ENCODE measurements around the gene AKT1. TPM values are rescaled to one million over a fixed set of nuclear protein-coding genes. Genes with fewer than 3 reads are reported as not detected.

The AKT1 gene
- total and polyA plus RNA-seq, 7 donors: 86.2 to 180 (median 116) TPM

- no peaks in the 10 kb centered on the region for H3K36me3 ChIP-seq
- H3K9me3 ChIP-seq: no peaks in the 10 kb centered on the region
- no peak overlapping the region for H3K4me3 ChIP-seq
- no peak for DNase-seq
- peaks cover 0 to 44% (median 42%) of the 10 kb centered on the region in 4 donors for H3K4me1 ChIP-seq
- no peak for TF ChIP-seq POLR2AphosphoS5 (IDR thresholded peaks at IDR 0.05)
- no peak for TF ChIP-seq EP300 (IDR thresholded peaks at IDR 0.05)
- intact Hi-C loops (cut with DNase I): no loop called here
- 76 to 83% methylated on average over 25 of the region's 25 CpGs for WGBS, 2 donors
- H3K27ac ChIP-seq: no peak overlapping the region
- peaks cover 6 to 38% (median 7%) of the 10 kb centered on the region in 3 donors for H3K27me3 ChIP-seq
Measured at GRCh38 chr14:104725772-104726548, 69.6 kb downstream of the AKT1 start.

GRCh38 chr14:104724981-104725771, 70.4 kb downstream of the AKT1 start:
- peak overlapping the region in 2 of 4 donors; percentile 17 to 61 for H3K27ac ChIP-seq
- no peaks in the 10 kb centered on the region for H3K9me3 ChIP-seq
- peaks cover 0 to 44% (median 42%) of the 10 kb centered on the region in 4 donors for H3K4me1 ChIP-seq
- no peak for TF ChIP-seq POLR2AphosphoS5 (IDR thresholded peaks at IDR 0.05)
- TF ChIP-seq EP300 (IDR thresholded peaks at IDR 0.05): no peak
- no peak for TF ChIP-seq CTCF (IDR thresholded peaks at IDR 0.05)
- no peak for TF ChIP-seq POLR2A (IDR thresholded peaks at IDR 0.05)
- no peaks in the 10 kb centered on the region for H3K36me3 ChIP-seq
- WGBS, 2 donors: 29 to 47% methylated on average over 24 of the region's 24 CpGs
- H3K4me3 ChIP-seq: peak overlapping the region; percentile 26 to 70 (median 59)
- intact Hi-C loops (cut with DNase I): no loop called here
- H3K27me3 ChIP-seq: peaks cover 6 to 38% (median 7%) of the 10 kb centered on the region in 3 donors
- DNase-seq: no peak

GRCh38 chr14:104724407-104724980, 71.1 kb downstream of the AKT1 start:
- Histone ChIP-seq H3K27me3 (peaks cover 6 to 38% (median 7%) of the 10 kb centered on the region in 3 donors), H3K4me3 (peak overlapping the region; percentile 26 to 70 (median 59)), H3K9me3 (no peaks in the 10 kb centered on the region), H3K36me3 (peaks cover 0 to 2% (median 0%) of the 10 kb centered on the region in 4 donors), H3K27ac (peak overlapping the region; percentile 42 to 68 (median 54)), H3K4me1 (peaks cover 0 to 44% (median 42%) of the 10 kb centered on the region in 4 donors)
- intact Hi-C loops (cut with DNase I): no loop called here
- TF ChIP-seq CTCF (IDR thresholded peaks at IDR 0.05): no peak
- TF ChIP-seq POLR2AphosphoS5 (IDR thresholded peaks at IDR 0.05): no peak
- WGBS, 2 donors: 2 to 7% methylated on average over 27 of the region's 27 CpGs
- peak; percentile 83 for DNase-seq

- Histone ChIP-seq H3K36me3 (peaks cover 0 to 9% (median 4%) of the 10 kb centered on the region in 4 donors), H3K27ac (peak within 1 kb of the TSS; percentile 42 to 68 (median 54)), H3K9me3 (no peaks in the 10 kb centered on the region), H3K4me1 (peaks cover 0 to 44% (median 42%) of the 10 kb centered on the region in 4 donors), H3K4me3 (peak within 1 kb of the TSS; percentile 26 to 70 (median 59)), H3K27me3 (peaks cover 6 to 38% (median 7%) of the 10 kb centered on the region in 3 donors)
- no peak for DNase-seq
- TF ChIP-seq POLR2AphosphoS5 (IDR thresholded peaks at IDR 0.05) (peak in 3 of 4 donors; percentile 3 to 49 (median 20)), EP300 (IDR thresholded peaks at IDR 0.05) (no peak), CTCF (IDR thresholded peaks at IDR 0.05) (peak; percentile 42 to 93 (median 69))
- WGBS, 2 donors: 1% methylated on average over 82 of the region's 82 CpGs
- intact Hi-C loops (cut with DNase I): no loop called here
Measured at GRCh38 chr14:104723651-104724406, 71.7 kb downstream of the AKT1 start, which contains the start of gene ADSS1. Gene ADSS1 (plus strand): TSS chr14:104724229. CDS start chr14:104724271, 42 bp downstream.
